Measurements from ENCODE around the gene GEMIN4.
A peak's percentile ranks its signal among the peaks of the same experiment; 100 is the strongest.

GEMIN4 gene

GRCh38 chr17:731644-732066 is 20.4 kb downstream of the GEMIN4 start:
- H3K4me2 ChIP-seq, result peak overlapping the region; percentile 95
- peak overlapping the region; percentile 76 for H3K27ac ChIP-seq
- H3K9me3 ChIP-seq, result no peaks in the 10 kb centered on the region
- peak overlapping the region; percentile 94 for H3K9ac ChIP-seq
- no peaks in the 10 kb centered on the region for H3K27me3 ChIP-seq
- H3K4me3 ChIP-seq, result peak overlapping the region; percentile 95
- no peak for TF ChIP-seq Cebpa-rat (IDR thresholded peaks at IDR 0.05)
- peaks cover 19% of the 10 kb centered on the region; the same call in 1 of the 2 replicates for H4K20me1 ChIP-seq
- H3K4me1 ChIP-seq, result peaks cover 28% of the 10 kb centered on the region
- H3K36me3 ChIP-seq, result peaks cover 21% of the 10 kb centered on the region

- peaks cover 20% of the 10 kb centered on the region for H3K4me1 ChIP-seq
- H4K20me1 ChIP-seq, result peaks cover 6% of the 10 kb centered on the region; the same call in 1 of the 2 replicates
- H3K9ac ChIP-seq, result no peak overlapping the region
- H3K4me2 ChIP-seq, result no peak overlapping the region
- H3K27ac ChIP-seq, result no peak overlapping the region
- H3K27me3 ChIP-seq, result no peaks in the 10 kb centered on the region
- no peaks in the 10 kb centered on the region for H3K36me3 ChIP-seq
- no peaks in the 10 kb centered on the region for H3K9me3 ChIP-seq
- no peak for TF ChIP-seq Cebpa-rat (IDR thresholded peaks at IDR 0.05)
- H3K4me3 ChIP-seq, result no peak overlapping the region
Observed at GRCh38 chr17:728911-729310, 23.2 kb downstream of the GEMIN4 start.

- Histone ChIP-seq H3K9ac (no peak overlapping the region), H3K27me3 (no peaks in the 10 kb centered on the region), H3K4me3 (no peak overlapping the region), H3K4me1 (peaks cover 6% of the 10 kb centered on the region), H3K27ac (no peak overlapping the region), H3K4me2 (no peak overlapping the region), H3K9me3 (no peaks in the 10 kb centered on the region), H4K20me1 (no peaks in the 10 kb centered on the region), H3K36me3 (no peaks in the 10 kb centered on the region)
- TF ChIP-seq Cebpa-rat (IDR thresholded peaks at IDR 0.05), result no peak
Observed at GRCh38 chr17:726271-726919, 25.7 kb downstream of the GEMIN4 start.

GRCh38 chr17:725746-726145 is 26.3 kb downstream of the GEMIN4 start:
- Histone ChIP-seq H3K9ac (no peak overlapping the region), H3K36me3 (no peaks in the 10 kb centered on the region), H3K9me3 (no peaks in the 10 kb centered on the region), H3K4me3 (no peak overlapping the region), H3K4me1 (no peaks in the 10 kb centered on the region), H4K20me1 (no peaks in the 10 kb centered on the region), H3K27me3 (no peaks in the 10 kb centered on the region), H3K4me2 (no peak overlapping the region), H3K27ac (no peak overlapping the region)
- no peak for TF ChIP-seq Cebpa-rat (IDR thresholded peaks at IDR 0.05)

- H3K36me3 ChIP-seq, result no peaks in the 10 kb centered on the region
- no peak overlapping the region for H3K4me2 ChIP-seq
- no peak overlapping the region for H3K27ac ChIP-seq
- H3K27me3 ChIP-seq, result no peaks in the 10 kb centered on the region
- H3K9me3 ChIP-seq, result no peaks in the 10 kb centered on the region
- no peaks in the 10 kb centered on the region for H3K4me1 ChIP-seq
- H4K20me1 ChIP-seq, result no peaks in the 10 kb centered on the region
- H3K4me3 ChIP-seq, result no peak overlapping the region
- TF ChIP-seq Cebpa-rat (IDR thresholded peaks at IDR 0.05), result no peak
- H3K9ac ChIP-seq, result no peak overlapping the region
Observed at GRCh38 chr17:725084-725483, 27.0 kb downstream of the GEMIN4 start.

GRCh38 chr17:721540-721937 is 30.5 kb downstream of the GEMIN4 start:
- Histone ChIP-seq H3K9me3 (no peaks in the 10 kb centered on the region), H3K4me1 (no peaks in the 10 kb centered on the region), H3K9ac (no peak overlapping the region), H3K4me2 (no peak overlapping the region), H3K4me3 (no peak overlapping the region), H4K20me1 (no peaks in the 10 kb centered on the region), H3K27me3 (no peaks in the 10 kb centered on the region), H3K36me3 (no peaks in the 10 kb centered on the region; the same call in 1 of the 2 replicates), H3K27ac (no peak overlapping the region)
- no peak for TF ChIP-seq Cebpa-rat (IDR thresholded peaks at IDR 0.05)

- Histone ChIP-seq H3K9ac (no peak overlapping the region), H3K4me2 (no peak overlapping the region), H3K4me3 (no peak overlapping the region), H3K9me3 (no peaks in the 10 kb centered on the region), H3K36me3 (no peaks in the 10 kb centered on the region; the same call in 1 of the 2 replicates), H3K4me1 (peaks cover 6% of the 10 kb centered on the region), H4K20me1 (no peaks in the 10 kb centered on the region), H3K27me3 (no peaks in the 10 kb centered on the region), H3K27ac (no peak overlapping the region)
- TF ChIP-seq Cebpa-rat (IDR thresholded peaks at IDR 0.05), result no peak
Observed at GRCh38 chr17:720706-721539, 31.1 kb downstream of the GEMIN4 start.

- Histone ChIP-seq H3K4me1 (peaks cover 26% of the 10 kb centered on the region), H3K4me2 (no peak overlapping the region), H3K9me3 (no peaks in the 10 kb centered on the region), H4K20me1 (peaks cover 12% of the 10 kb centered on the region), H3K9ac (no peak overlapping the region), H3K27ac (no peak overlapping the region), H3K36me3 (no peaks in the 10 kb centered on the region; the same call in 1 of the 2 replicates), H3K4me3 (no peak overlapping the region), H3K27me3 (peaks cover 4% of the 10 kb centered on the region; the same call in 1 of the 2 replicates)
- TF ChIP-seq Cebpa-rat (IDR thresholded peaks at IDR 0.05), result no peak
Observed at GRCh38 chr17:718075-718474, 34.0 kb downstream of the GEMIN4 start.

GRCh38 chr17:708132-708531 is 43.9 kb downstream of the GEMIN4 start:
- Histone ChIP-seq H3K4me3 (no peak overlapping the region), H4K20me1 (peaks cover 76% of the 10 kb centered on the region), H3K27me3 (no peaks in the 10 kb centered on the region), H3K4me1 (peaks cover 7% of the 10 kb centered on the region), H3K27ac (no peak overlapping the region), H3K9me3 (no peaks in the 10 kb centered on the region), H3K9ac (no peak overlapping the region), H3K36me3 (peaks cover 64% of the 10 kb centered on the region), H3K4me2 (no peak overlapping the region)
- TF ChIP-seq Cebpa-rat (IDR thresholded peaks at IDR 0.05), result no peak

- Histone ChIP-seq H3K9me3 (no peaks in the 10 kb centered on the region), H3K36me3 (peaks cover 72% of the 10 kb centered on the region), H3K9ac (no peak overlapping the region), H3K4me1 (no peaks in the 10 kb centered on the region), H3K27ac (no peak overlapping the region), H3K4me3 (no peak overlapping the region), H3K27me3 (no peaks in the 10 kb centered on the region), H4K20me1 (peaks cover 72% of the 10 kb centered on the region), H3K4me2 (no peak overlapping the region)
- no peak for TF ChIP-seq Cebpa-rat (IDR thresholded peaks at IDR 0.05)
Observed at GRCh38 chr17:705863-706262, 46.2 kb downstream of the GEMIN4 start.
